HEK293 (cell line): ENCODE measurements around the gene LMBR1.

ENCODE experiments used
- EGR2 ChIP-seq: fragments of 450-650 bp; formaldehyde crosslinking; IDR thresholded peaks from 2 replicates; pipeline ENCODE4 v1.5.1; 2016; ENCODE audit warnings: low read depth, missing biosample characterization, missing genetic modification characterization
- GLI2 ChIP-seq: fragments of 450-650 bp; formaldehyde crosslinking; IDR thresholded peaks from 2 replicates; pipeline ENCODE4; 2017; ENCODE audit warnings: missing biosample characterization, missing genetic modification characterization, low read depth, borderline replicate concordance
- MZF1 ChIP-seq: fragments of 450-650 bp; formaldehyde crosslinking; IDR thresholded peaks from 2 replicates; pipeline ENCODE4 v1.5.1; 2017; ENCODE audit warnings: missing biosample characterization, missing genetic modification characterization, borderline replicate concordance
- OVOL3 ChIP-seq: fragments of 450-650 bp; formaldehyde crosslinking; IDR thresholded peaks from 2 replicates; pipeline ENCODE4 v1.5.1; 2016; ENCODE audit warnings: missing biosample characterization, missing genetic modification characterization
- ZFP41 ChIP-seq: fragments of 450-650 bp; formaldehyde crosslinking; IDR thresholded peaks from 2 replicates; pipeline ENCODE4 v1.5.1; 2016; ENCODE audit warnings: missing biosample characterization, missing genetic modification characterization, borderline replicate concordance
- ZNF155 ChIP-seq: fragments of 450-650 bp; formaldehyde crosslinking; IDR thresholded peaks from 2 replicates; pipeline ENCODE4 v1.5.1; 2016; ENCODE audit warnings: missing biosample characterization, missing genetic modification characterization
- ZNF169 ChIP-seq: fragments of 450-650 bp; formaldehyde crosslinking; IDR thresholded peaks from 2 replicates; pipeline ENCODE4 v1.5.1; 2016; ENCODE audit warnings: missing biosample characterization, missing genetic modification characterization
- ZNF391 ChIP-seq: fragments of 450-650 bp; formaldehyde crosslinking; IDR thresholded peaks from 2 replicates; pipeline ENCODE4 v1.5.1; 2016; ENCODE audit warnings: low read depth, missing biosample characterization, missing genetic modification characterization, borderline replicate concordance
- ZNF426 ChIP-seq: fragments of 450-650 bp; formaldehyde crosslinking; IDR thresholded peaks from 2 replicates; pipeline ENCODE4 v1.5.1; 2017; ENCODE audit warnings: missing biosample characterization, missing genetic modification characterization, mild to moderate bottlenecking, inconsistent platforms, moderate library complexity
- ZNF433 ChIP-seq: fragments of 450-650 bp; formaldehyde crosslinking; IDR thresholded peaks from 2 replicates; pipeline ENCODE4 v1.5.1; 2016; ENCODE audit warnings: missing biosample characterization, missing genetic modification characterization, low read depth
- ZNF600 ChIP-seq: fragments of 450-650 bp; formaldehyde crosslinking; IDR thresholded peaks from 2 replicates; pipeline ENCODE4 v1.5.1; 2016; ENCODE audit warnings: missing biosample characterization, missing genetic modification characterization
- ZNF610 ChIP-seq: fragments of 450-650 bp; formaldehyde crosslinking; IDR thresholded peaks from 2 replicates; pipeline ENCODE4 v1.5.1; 2016; ENCODE audit warnings: missing biosample characterization, missing genetic modification characterization, borderline replicate concordance
- ZNF621 ChIP-seq: fragments of 450-650 bp; formaldehyde crosslinking; IDR thresholded peaks from 2 replicates; pipeline ENCODE4 v1.5.1; 2017; ENCODE audit warnings: missing biosample characterization, missing genetic modification characterization
- ZNF76 ChIP-seq: fragments of 450-650 bp; formaldehyde crosslinking; IDR thresholded peaks from 2 replicates; pipeline ENCODE4; 2016; ENCODE audit warnings: low read depth, missing biosample characterization, missing genetic modification characterization, borderline replicate concordance
- TF ChIP-seq, protein P1 (sequence below): fragments of 450-650 bp; formaldehyde crosslinking; IDR thresholded peaks from 2 replicates; pipeline ENCODE4 v1.5.1; 2016; ENCODE audit warnings: missing biosample characterization, missing genetic modification characterization
- TF ChIP-seq, protein P2 (sequence below): fragments of 450-650 bp; formaldehyde crosslinking; IDR thresholded peaks from 2 replicates; pipeline ENCODE4 v1.5.1; 2016; ENCODE audit warnings: missing biosample characterization, missing genetic modification characterization
- TF ChIP-seq, protein P3 (sequence below): fragments of 450-650 bp; formaldehyde crosslinking; IDR thresholded peaks from 2 replicates; pipeline ENCODE4 v1.5.1; 2016; ENCODE audit warnings: missing biosample characterization, missing genetic modification characterization
- TF ChIP-seq, protein P4 (sequence below): fragments of 450-650 bp; formaldehyde crosslinking; IDR thresholded peaks from 2 replicates; pipeline ENCODE4 v1.5.1; 2016; ENCODE audit warnings: missing biosample characterization, missing genetic modification characterization
- TF ChIP-seq, protein P5 (sequence below): fragments of 450-650 bp; formaldehyde crosslinking; IDR thresholded peaks from 2 replicates; pipeline ENCODE4 v1.5.1; 2016; ENCODE audit warnings: missing biosample characterization, missing genetic modification characterization, borderline replicate concordance
- TF ChIP-seq, protein P6 (sequence below): fragments of 450-650 bp; formaldehyde crosslinking; IDR thresholded peaks from 2 replicates; pipeline ENCODE4 v1.5.1; 2016; ENCODE audit warnings: missing biosample characterization, missing genetic modification characterization
- TF ChIP-seq, protein P7 (sequence below): fragments of 450-650 bp; formaldehyde crosslinking; IDR thresholded peaks from 2 replicates; pipeline ENCODE4 v1.5.1; 2016; ENCODE audit warnings: missing biosample characterization, missing genetic modification characterization, borderline replicate concordance

Gene LMBR1

DNA sequence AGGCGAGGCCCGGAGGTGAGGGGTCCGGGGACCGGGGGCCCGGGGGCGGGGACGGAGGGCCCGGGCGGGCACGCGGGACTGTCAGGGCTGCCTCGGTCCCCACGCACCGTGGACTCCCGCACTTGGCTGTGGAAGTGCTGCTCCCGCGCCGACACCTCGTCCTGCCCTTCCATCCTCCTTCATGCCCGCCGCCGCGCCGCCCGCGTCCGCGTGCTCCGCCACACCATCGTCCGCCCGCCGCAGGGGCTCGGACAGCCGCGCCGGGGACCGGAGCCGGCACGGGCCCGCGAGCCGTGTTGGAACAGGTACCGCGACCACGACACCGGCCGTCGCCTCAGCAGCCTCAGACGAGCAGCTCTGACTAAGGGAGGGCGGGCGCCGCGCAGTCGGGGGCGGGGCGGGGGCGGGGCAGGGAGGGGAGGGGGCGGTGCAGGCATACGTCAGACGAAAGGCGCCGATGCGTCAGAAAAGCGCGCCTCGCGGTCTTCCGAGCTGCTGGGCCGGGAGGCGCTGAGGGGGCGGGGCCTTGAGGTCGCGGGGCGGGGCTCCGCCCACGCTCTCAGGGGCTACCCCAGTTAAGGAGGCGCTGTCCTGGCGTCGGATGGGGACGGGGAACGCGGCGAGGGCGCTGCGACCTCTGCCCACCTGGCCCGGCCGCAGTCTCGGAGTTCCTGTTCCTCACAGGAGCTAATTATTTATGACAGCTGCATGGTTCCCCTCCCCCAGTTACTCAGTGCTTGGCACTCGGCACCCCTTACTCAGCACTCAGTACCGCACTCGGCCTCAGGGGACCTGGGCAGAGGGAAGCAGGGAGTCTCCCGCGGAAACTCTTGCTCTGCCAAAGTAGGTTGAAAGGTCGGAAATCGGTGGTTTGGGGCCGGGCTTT, at the start of gene LMBR1 (continued):
- TF ChIP-seq, protein P1, sequence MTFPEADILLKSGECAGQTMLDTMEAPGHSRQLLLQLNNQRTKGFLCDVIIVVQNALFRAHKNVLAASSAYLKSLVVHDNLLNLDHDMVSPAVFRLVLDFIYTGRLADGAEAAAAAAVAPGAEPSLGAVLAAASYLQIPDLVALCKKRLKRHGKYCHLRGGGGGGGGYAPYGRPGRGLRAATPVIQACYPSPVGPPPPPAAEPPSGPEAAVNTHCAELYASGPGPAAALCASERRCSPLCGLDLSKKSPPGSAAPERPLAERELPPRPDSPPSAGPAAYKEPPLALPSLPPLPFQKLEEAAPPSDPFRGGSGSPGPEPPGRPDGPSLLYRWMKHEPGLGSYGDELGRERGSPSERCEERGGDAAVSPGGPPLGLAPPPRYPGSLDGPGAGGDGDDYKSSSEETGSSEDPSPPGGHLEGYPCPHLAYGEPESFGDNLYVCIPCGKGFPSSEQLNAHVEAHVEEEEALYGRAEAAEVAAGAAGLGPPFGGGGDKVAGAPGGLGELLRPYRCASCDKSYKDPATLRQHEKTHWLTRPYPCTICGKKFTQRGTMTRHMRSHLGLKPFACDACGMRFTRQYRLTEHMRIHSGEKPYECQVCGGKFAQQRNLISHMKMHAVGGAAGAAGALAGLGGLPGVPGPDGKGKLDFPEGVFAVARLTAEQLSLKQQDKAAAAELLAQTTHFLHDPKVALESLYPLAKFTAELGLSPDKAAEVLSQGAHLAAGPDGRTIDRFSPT (tag by site-specific recombination), result peak; percentile 86
- TF ChIP-seq ZNF621, result no peak
- TF ChIP-seq, protein P2, sequence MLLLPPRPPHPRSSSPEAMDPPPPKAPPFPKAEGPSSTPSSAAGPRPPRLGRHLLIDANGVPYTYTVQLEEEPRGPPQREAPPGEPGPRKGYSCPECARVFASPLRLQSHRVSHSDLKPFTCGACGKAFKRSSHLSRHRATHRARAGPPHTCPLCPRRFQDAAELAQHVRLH (tag by site-specific recombination), result no peak
- no peak for TF ChIP-seq ZNF610 (tag by site-specific recombination)
- TF ChIP-seq, protein P3, sequence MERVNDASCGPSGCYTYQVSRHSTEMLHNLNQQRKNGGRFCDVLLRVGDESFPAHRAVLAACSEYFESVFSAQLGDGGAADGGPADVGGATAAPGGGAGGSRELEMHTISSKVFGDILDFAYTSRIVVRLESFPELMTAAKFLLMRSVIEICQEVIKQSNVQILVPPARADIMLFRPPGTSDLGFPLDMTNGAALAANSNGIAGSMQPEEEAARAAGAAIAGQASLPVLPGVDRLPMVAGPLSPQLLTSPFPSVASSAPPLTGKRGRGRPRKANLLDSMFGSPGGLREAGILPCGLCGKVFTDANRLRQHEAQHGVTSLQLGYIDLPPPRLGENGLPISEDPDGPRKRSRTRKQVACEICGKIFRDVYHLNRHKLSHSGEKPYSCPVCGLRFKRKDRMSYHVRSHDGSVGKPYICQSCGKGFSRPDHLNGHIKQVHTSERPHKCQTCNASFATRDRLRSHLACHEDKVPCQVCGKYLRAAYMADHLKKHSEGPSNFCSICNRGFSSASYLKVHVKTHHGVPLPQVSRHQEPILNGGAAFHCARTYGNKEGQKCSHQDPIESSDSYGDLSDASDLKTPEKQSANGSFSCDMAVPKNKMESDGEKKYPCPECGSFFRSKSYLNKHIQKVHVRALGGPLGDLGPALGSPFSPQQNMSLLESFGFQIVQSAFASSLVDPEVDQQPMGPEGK (tag by site-specific recombination), result peak; percentile 82
- no peak for TF ChIP-seq ZFP41 (tag by site-specific recombination)
- no peak for TF ChIP-seq ZNF426 (tag by site-specific recombination)
- TF ChIP-seq, protein P4, sequence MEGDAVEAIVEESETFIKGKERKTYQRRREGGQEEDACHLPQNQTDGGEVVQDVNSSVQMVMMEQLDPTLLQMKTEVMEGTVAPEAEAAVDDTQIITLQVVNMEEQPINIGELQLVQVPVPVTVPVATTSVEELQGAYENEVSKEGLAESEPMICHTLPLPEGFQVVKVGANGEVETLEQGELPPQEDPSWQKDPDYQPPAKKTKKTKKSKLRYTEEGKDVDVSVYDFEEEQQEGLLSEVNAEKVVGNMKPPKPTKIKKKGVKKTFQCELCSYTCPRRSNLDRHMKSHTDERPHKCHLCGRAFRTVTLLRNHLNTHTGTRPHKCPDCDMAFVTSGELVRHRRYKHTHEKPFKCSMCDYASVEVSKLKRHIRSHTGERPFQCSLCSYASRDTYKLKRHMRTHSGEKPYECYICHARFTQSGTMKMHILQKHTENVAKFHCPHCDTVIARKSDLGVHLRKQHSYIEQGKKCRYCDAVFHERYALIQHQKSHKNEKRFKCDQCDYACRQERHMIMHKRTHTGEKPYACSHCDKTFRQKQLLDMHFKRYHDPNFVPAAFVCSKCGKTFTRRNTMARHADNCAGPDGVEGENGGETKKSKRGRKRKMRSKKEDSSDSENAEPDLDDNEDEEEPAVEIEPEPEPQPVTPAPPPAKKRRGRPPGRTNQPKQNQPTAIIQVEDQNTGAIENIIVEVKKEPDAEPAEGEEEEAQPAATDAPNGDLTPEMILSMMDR (tag by site-specific recombination), result peak; percentile 80
- TF ChIP-seq ZNF391 (tag by site-specific recombination), result no peak
- TF ChIP-seq ZNF169 (tag by site-specific recombination), result no peak
- peak; percentile 88 for TF ChIP-seq EGR2 (tag by site-specific recombination)
- TF ChIP-seq ZNF76, result peak; percentile 49; the same call in 1 of the 2 replicates
- TF ChIP-seq MZF1 (tag by site-specific recombination), result no peak
- no peak for TF ChIP-seq ZNF155 (tag by site-specific recombination)
- TF ChIP-seq ZNF600 (tag by site-specific recombination), result peak; percentile 80
- TF ChIP-seq, protein P5, sequence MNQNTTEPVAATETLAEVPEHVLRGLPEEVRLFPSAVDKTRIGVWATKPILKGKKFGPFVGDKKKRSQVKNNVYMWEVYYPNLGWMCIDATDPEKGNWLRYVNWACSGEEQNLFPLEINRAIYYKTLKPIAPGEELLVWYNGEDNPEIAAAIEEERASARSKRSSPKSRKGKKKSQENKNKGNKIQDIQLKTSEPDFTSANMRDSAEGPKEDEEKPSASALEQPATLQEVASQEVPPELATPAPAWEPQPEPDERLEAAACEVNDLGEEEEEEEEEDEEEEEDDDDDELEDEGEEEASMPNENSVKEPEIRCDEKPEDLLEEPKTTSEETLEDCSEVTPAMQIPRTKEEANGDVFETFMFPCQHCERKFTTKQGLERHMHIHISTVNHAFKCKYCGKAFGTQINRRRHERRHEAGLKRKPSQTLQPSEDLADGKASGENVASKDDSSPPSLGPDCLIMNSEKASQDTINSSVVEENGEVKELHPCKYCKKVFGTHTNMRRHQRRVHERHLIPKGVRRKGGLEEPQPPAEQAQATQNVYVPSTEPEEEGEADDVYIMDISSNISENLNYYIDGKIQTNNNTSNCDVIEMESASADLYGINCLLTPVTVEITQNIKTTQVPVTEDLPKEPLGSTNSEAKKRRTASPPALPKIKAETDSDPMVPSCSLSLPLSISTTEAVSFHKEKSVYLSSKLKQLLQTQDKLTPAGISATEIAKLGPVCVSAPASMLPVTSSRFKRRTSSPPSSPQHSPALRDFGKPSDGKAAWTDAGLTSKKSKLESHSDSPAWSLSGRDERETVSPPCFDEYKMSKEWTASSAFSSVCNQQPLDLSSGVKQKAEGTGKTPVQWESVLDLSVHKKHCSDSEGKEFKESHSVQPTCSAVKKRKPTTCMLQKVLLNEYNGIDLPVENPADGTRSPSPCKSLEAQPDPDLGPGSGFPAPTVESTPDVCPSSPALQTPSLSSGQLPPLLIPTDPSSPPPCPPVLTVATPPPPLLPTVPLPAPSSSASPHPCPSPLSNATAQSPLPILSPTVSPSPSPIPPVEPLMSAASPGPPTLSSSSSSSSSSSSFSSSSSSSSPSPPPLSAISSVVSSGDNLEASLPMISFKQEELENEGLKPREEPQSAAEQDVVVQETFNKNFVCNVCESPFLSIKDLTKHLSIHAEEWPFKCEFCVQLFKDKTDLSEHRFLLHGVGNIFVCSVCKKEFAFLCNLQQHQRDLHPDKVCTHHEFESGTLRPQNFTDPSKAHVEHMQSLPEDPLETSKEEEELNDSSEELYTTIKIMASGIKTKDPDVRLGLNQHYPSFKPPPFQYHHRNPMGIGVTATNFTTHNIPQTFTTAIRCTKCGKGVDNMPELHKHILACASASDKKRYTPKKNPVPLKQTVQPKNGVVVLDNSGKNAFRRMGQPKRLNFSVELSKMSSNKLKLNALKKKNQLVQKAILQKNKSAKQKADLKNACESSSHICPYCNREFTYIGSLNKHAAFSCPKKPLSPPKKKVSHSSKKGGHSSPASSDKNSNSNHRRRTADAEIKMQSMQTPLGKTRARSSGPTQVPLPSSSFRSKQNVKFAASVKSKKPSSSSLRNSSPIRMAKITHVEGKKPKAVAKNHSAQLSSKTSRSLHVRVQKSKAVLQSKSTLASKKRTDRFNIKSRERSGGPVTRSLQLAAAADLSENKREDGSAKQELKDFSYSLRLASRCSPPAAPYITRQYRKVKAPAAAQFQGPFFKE (tag by site-specific recombination), result no peak
- TF ChIP-seq GLI2 (tag by site-specific recombination), result no peak
- TF ChIP-seq, protein P6, sequence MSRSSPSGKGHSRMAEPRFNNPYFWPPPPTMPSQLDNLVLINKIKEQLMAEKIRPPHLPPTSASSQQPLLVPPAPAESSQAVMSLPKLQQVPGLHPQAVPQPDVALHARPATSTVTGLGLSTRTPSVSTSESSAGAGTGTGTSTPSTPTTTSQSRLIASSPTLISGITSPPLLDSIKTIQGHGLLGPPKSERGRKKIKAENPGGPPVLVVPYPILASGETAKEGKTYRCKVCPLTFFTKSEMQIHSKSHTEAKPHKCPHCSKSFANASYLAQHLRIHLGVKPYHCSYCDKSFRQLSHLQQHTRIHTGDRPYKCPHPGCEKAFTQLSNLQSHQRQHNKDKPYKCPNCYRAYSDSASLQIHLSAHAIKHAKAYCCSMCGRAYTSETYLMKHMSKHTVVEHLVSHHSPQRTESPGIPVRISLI, result no peak
- TF ChIP-seq ZNF433 (tag by site-specific recombination), result no peak
- TF ChIP-seq, protein P7, sequence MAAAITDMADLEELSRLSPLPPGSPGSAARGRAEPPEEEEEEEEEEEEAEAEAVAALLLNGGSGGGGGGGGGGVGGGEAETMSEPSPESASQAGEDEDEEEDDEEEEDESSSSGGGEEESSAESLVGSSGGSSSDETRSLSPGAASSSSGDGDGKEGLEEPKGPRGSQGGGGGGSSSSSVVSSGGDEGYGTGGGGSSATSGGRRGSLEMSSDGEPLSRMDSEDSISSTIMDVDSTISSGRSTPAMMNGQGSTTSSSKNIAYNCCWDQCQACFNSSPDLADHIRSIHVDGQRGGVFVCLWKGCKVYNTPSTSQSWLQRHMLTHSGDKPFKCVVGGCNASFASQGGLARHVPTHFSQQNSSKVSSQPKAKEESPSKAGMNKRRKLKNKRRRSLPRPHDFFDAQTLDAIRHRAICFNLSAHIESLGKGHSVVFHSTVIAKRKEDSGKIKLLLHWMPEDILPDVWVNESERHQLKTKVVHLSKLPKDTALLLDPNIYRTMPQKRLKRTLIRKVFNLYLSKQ, result no peak
- no peak for TF ChIP-seq OVOL3 (tag by site-specific recombination)
